22Rv1 (cell line): ENCODE measurements around the gene ESRRG.

Experiments
- CTCF ChIP-seq: fragments of 450-650 bp; IDR thresholded peaks from 2 replicates; pipeline ENCODE4 v1.5.1; 2017; ENCODE audit warnings: mild to moderate bottlenecking
- ZFX ChIP-seq: fragments of 450-650 bp; IDR thresholded peaks from 2 replicates; pipeline ENCODE4 v1.6.1; 2017; ENCODE audit warnings: antibody characterized with exemption, borderline replicate concordance

- TF ChIP-seq CTCF (no peak), ZFX (no peak)
Measured at GRCh38 chr1:216502528-216503162, 220.6 kb downstream of the ESRRG start.
